Esophagus (tissue), 2 donors: ENCODE data around the gene HIVEP3. TPM values are rescaled to one million over a fixed set of nuclear protein-coding genes. Genes with fewer than 3 reads are reported as not detected.

ENCODE experiments used
- H3K27ac ChIP-seq, 2 donors: one replicate each; pipeline ENCODE4 v1.5.1; 2013; ENCODE audit warnings: low read depth in 2 of 2, mild to moderate bottlenecking in 2 of 2, inconsistent platforms in 1 of 2, low read length in 1 of 2, moderate library complexity in 1 of 2
- H3K27me3 ChIP-seq, 2 donors: one replicate each; pipeline ENCODE4 v1.6.1; 2013; ENCODE audit warnings: low read length in 2 of 2, control low read depth in 1 of 2, mild to moderate bottlenecking in 1 of 2; ENCODE audit not compliant: insufficient read depth in 2 of 2, control insufficient read depth in 1 of 2
- H3K36me3 ChIP-seq, 2 donors: one replicate each; pipeline ENCODE4 v1.6.1; 2013; ENCODE audit warnings: low read length in 1 of 2; ENCODE audit not compliant: control insufficient read depth in 2 of 2, insufficient read depth in 2 of 2
- H3K4me1 ChIP-seq, 2 donors: one replicate each; pipeline ENCODE4 v1.6.1; 2013; ENCODE audit warnings: low read length in 1 of 2; ENCODE audit not compliant: control insufficient read depth in 2 of 2, insufficient read depth in 2 of 2
- H3K4me3 ChIP-seq, 2 donors: one replicate each; pipeline ENCODE4 v1.5.1; 2013; ENCODE audit warnings: low read length in 2 of 2, mild to moderate bottlenecking in 2 of 2, low read depth in 1 of 2, moderate library complexity in 1 of 2
- H3K9me3 ChIP-seq, 2 donors: one replicate each; pipeline ENCODE4 v1.6.1; 2013; ENCODE audit warnings: mild to moderate bottlenecking in 2 of 2, low read depth in 1 of 2, low read length in 1 of 2, moderate library complexity in 1 of 2; ENCODE audit not compliant: control insufficient read depth in 2 of 2, insufficient read depth in 1 of 2
- whole genome bisulfite sequencing, 2 donors: extraction: QIAGEN DNeasy Blood & Tissue Kit; methylation state at CpG; one replicate each; pipeline ENCODE4 v1.1.7; 2013; 5-methylcytosine and 5-hydroxymethylcytosine counted together
- polyA plus RNA-seq, 2 donors: library from polyadenylated mRNA; stranded (reverse); fragments of 200-250 nt; gene quantifications; one replicate each; pipeline ENCODE4 v1.2.3, GENCODE V29; 2013
- donor health status: healthy with polysubstance abuse.
- donor health status: Bipolar disorder and iron deficiency.

Gene HIVEP3
- polyA plus RNA-seq, 2 donors: 2.7 to 10.0 TPM

GRCh38 chr1:41532206-41532975, 386.3 kb downstream of the HIVEP3 start:
- Histone ChIP-seq H3K9me3 (no peaks in the 10 kb centered on the region), H3K27ac (no peak overlapping the region), H3K4me1 (no peaks in the 10 kb centered on the region), H3K4me3 (no peak overlapping the region), H3K36me3 (no peaks in the 10 kb centered on the region), H3K27me3 (no peaks in the 10 kb centered on the region)
- 85 to 87% methylated on average over 8 of the region's 8 CpGs for WGBS, 2 donors

GRCh38 chr1:41530411-41530810, 388.3 kb downstream of the HIVEP3 start:
- 89 to 94% methylated on average over 5 of the region's 5 CpGs for WGBS, 2 donors
- H3K4me1 ChIP-seq: no peaks in the 10 kb centered on the region
- no peaks in the 10 kb centered on the region for H3K36me3 ChIP-seq
- H3K27me3 ChIP-seq: no peaks in the 10 kb centered on the region
- H3K27ac ChIP-seq: no peak overlapping the region
- H3K9me3 ChIP-seq: peaks cover 0 to 3% of the 10 kb centered on the region in 2 donors
- no peak overlapping the region for H3K4me3 ChIP-seq

GRCh38 chr1:41529621-41530395, 388.9 kb downstream of the HIVEP3 start:
- no peaks in the 10 kb centered on the region for H3K4me1 ChIP-seq
- WGBS, 2 donors: 91 to 93% methylated on average over 23 of the region's 23 CpGs
- no peak overlapping the region for H3K4me3 ChIP-seq
- peaks cover 0 to 3% of the 10 kb centered on the region in 2 donors for H3K9me3 ChIP-seq
- H3K36me3 ChIP-seq: no peaks in the 10 kb centered on the region
- no peaks in the 10 kb centered on the region for H3K27me3 ChIP-seq
- no peak overlapping the region for H3K27ac ChIP-seq

GRCh38 chr1:41528726-41529605, 389.8 kb downstream of the HIVEP3 start:
- H3K36me3 ChIP-seq: peaks cover 0 to 3% of the 10 kb centered on the region in 2 donors
- no peaks in the 10 kb centered on the region for H3K4me1 ChIP-seq
- no peaks in the 10 kb centered on the region for H3K27me3 ChIP-seq
- WGBS, 2 donors: 78 to 82% methylated on average over 7 of the region's 7 CpGs
- H3K9me3 ChIP-seq: peaks cover 0 to 3% of the 10 kb centered on the region in 2 donors
- no peak overlapping the region for H3K4me3 ChIP-seq
- no peak overlapping the region for H3K27ac ChIP-seq

GRCh38 chr1:41528106-41528505, 390.6 kb downstream of the HIVEP3 start:
- Histone ChIP-seq H3K27me3 (no peaks in the 10 kb centered on the region), H3K4me1 (no peaks in the 10 kb centered on the region), H3K36me3 (peaks cover 0 to 5% of the 10 kb centered on the region in 2 donors), H3K9me3 (peaks cover 0 to 3% of the 10 kb centered on the region in 2 donors), H3K4me3 (no peak overlapping the region), H3K27ac (no peak overlapping the region)
- 89 to 95% methylated on average over 3 of the region's 3 CpGs for WGBS, 2 donors

GRCh38 chr1:41526956-41527561, 391.7 kb downstream of the HIVEP3 start:
- Histone ChIP-seq H3K27ac (no peak overlapping the region), H3K27me3 (no peaks in the 10 kb centered on the region), H3K9me3 (peaks cover 0 to 3% of the 10 kb centered on the region in 2 donors), H3K4me3 (no peak overlapping the region), H3K4me1 (no peaks in the 10 kb centered on the region), H3K36me3 (peaks cover 0 to 7% of the 10 kb centered on the region in 2 donors)
- WGBS, 2 donors: 93 to 94% methylated on average over 4 of the region's 4 CpGs

GRCh38 chr1:41525891-41526587, 392.7 kb downstream of the HIVEP3 start:
- no peak overlapping the region for H3K27ac ChIP-seq
- WGBS, 2 donors: 81 to 88% methylated on average over 17 to 18 of the region's 18 CpGs
- no peak overlapping the region for H3K4me3 ChIP-seq
- no peaks in the 10 kb centered on the region for H3K4me1 ChIP-seq
- H3K9me3 ChIP-seq: peaks cover 0 to 3% of the 10 kb centered on the region in 2 donors
- peaks cover 0 to 7% of the 10 kb centered on the region in 2 donors for H3K36me3 ChIP-seq
- H3K27me3 ChIP-seq: no peaks in the 10 kb centered on the region

- no peaks in the 10 kb centered on the region for H3K27me3 ChIP-seq
- H3K4me1 ChIP-seq: no peaks in the 10 kb centered on the region
- no peak overlapping the region for H3K27ac ChIP-seq
- 91 to 92% methylated on average over 30 of the region's 30 CpGs for WGBS, 2 donors
- peaks cover 0 to 7% of the 10 kb centered on the region in 2 donors for H3K36me3 ChIP-seq
- H3K9me3 ChIP-seq: peaks cover 0 to 3% of the 10 kb centered on the region in 2 donors
- H3K4me3 ChIP-seq: no peak overlapping the region
These were observed 393.7 kb downstream of the HIVEP3 start for GRCh38 chr1:41524676-41525675.
